ENCODE results near the gene AMZ1.
"Not testable (repeated sequence)": the region's sequence is repeated elsewhere in the genome, so short reads cannot be mapped to it uniquely, and the experiment has no call there.

The AMZ1 gene

GRCh38 chr7:2709553-2710285 lies 21.7 kb downstream of the AMZ1 start:
- DNase-seq (ENCODE audit: low read depth in 1 of 2, low spot score in 1 of 2): peak; percentile 59 to 68

- DNase-seq (ENCODE audit: low read depth in 1 of 2, low spot score in 1 of 2): peak in 1 of 2 donors; percentile 31
Observed at GRCh38 chr7:2710286-2710655, 22.3 kb downstream of the AMZ1 start.

- no peak for DNase-seq (ENCODE audit: low read depth in 1 of 2, low spot score in 1 of 2)
Observed at GRCh38 chr7:2710901-2711551, 23.0 kb downstream of the AMZ1 start.

- DNase-seq (ENCODE audit: low read depth in 1 of 2, low spot score in 1 of 2): no peak
Observed at GRCh38 chr7:2711895-2712675, 24.1 kb downstream of the AMZ1 start.

GRCh38 chr7:2713370-2713769 lies 25.4 kb downstream of the AMZ1 start:
- DNase-seq (ENCODE audit: low read depth in 1 of 2, low spot score in 1 of 2): no peak

- DNase-seq (ENCODE audit: low read depth in 1 of 2, low spot score in 1 of 2): no peak
Observed at GRCh38 chr7:2713978-2714377, 26.0 kb downstream of the AMZ1 start.

GRCh38 chr7:2714636-2715035 lies 26.6 kb downstream of the AMZ1 start:
- DNase-seq (ENCODE audit: low read depth in 1 of 2, low spot score in 1 of 2): no peak

GRCh38 chr7:2715341-2716231 lies 27.6 kb downstream of the AMZ1 start:
- peak in 1 of 2 donors; percentile 14 for DNase-seq (ENCODE audit: low read depth in 1 of 2, low spot score in 1 of 2)

- no peak for DNase-seq (ENCODE audit: low read depth in 1 of 2, low spot score in 1 of 2)
Observed at GRCh38 chr7:2716488-2716887, 28.5 kb downstream of the AMZ1 start.

- no peak for DNase-seq (ENCODE audit: low read depth in 1 of 2, low spot score in 1 of 2)
Observed at GRCh38 chr7:2716906-2717292, 28.9 kb downstream of the AMZ1 start.

GRCh38 chr7:2717293-2718261 lies 29.6 kb downstream of the AMZ1 start:
- DNase-seq (ENCODE audit: low read depth in 1 of 2, low spot score in 1 of 2): no peak

- no peak for DNase-seq (ENCODE audit: low read depth in 1 of 2, low spot score in 1 of 2)
Observed at GRCh38 chr7:2718296-2718965, 30.4 kb downstream of the AMZ1 start.

GRCh38 chr7:2719007-2719406 lies 31.0 kb downstream of the AMZ1 start:
- DNase-seq (ENCODE audit: low read depth in 1 of 2, low spot score in 1 of 2): peak; percentile 31 to 57

- no peak for DNase-seq (ENCODE audit: low read depth in 1 of 2, low spot score in 1 of 2)
Observed at GRCh38 chr7:2720024-2720423, 32.0 kb downstream of the AMZ1 start.

GRCh38 chr7:2721842-2722241 lies 33.8 kb downstream of the AMZ1 start:
- DNase-seq (ENCODE audit: low read depth in 1 of 2, low spot score in 1 of 2): no peak

- no peak for DNase-seq (ENCODE audit: low read depth in 1 of 2, low spot score in 1 of 2)
Observed at GRCh38 chr7:2722591-2722990, 34.6 kb downstream of the AMZ1 start.

GRCh38 chr7:2723138-2723850 lies 35.3 kb downstream of the AMZ1 start:
- DNase-seq (ENCODE audit: low read depth in 1 of 2, low spot score in 1 of 2): no peak

- DNase-seq (ENCODE audit: low read depth in 1 of 2, low spot score in 1 of 2): not testable (repeated sequence)
Observed at GRCh38 chr7:2724036-2724435, 36.0 kb downstream of the AMZ1 start.
